Cardiac fibroblast (primary cell): ENCODE data around the gene CYTIP.

Experiments
- DNase-seq, 2 donors: peaks; one replicate each; pipeline versions ENCODE4 v3.0.0 to v3.0.0-alpha.2; 2010; ENCODE audit warnings: low read depth in 2 of 2
- H3K4me3 ChIP-seq, 2 donors: replicated peaks in 1 of 2; 1 replicate in 1 of 2; 2 replicates in 1 of 2; pipeline ENCODE4 v1.5.1; 2011; ENCODE audit warnings: low read depth in 2 of 2, low read length in 2 of 2, mild to moderate bottlenecking in 2 of 2, moderate library complexity in 1 of 2
- TF ChIP-seq, protein P1 (sequence below): IDR thresholded peaks from one replicate; pipeline ENCODE4 v1.5.1; 2011; ENCODE audit warnings: low read depth, mild to moderate bottlenecking, low read length, inconsistent platforms

Gene CYTIP

GRCh38 chr2:157427922-157428303, 16.0 kb downstream of the CYTIP start:
- TF ChIP-seq, protein P1, sequence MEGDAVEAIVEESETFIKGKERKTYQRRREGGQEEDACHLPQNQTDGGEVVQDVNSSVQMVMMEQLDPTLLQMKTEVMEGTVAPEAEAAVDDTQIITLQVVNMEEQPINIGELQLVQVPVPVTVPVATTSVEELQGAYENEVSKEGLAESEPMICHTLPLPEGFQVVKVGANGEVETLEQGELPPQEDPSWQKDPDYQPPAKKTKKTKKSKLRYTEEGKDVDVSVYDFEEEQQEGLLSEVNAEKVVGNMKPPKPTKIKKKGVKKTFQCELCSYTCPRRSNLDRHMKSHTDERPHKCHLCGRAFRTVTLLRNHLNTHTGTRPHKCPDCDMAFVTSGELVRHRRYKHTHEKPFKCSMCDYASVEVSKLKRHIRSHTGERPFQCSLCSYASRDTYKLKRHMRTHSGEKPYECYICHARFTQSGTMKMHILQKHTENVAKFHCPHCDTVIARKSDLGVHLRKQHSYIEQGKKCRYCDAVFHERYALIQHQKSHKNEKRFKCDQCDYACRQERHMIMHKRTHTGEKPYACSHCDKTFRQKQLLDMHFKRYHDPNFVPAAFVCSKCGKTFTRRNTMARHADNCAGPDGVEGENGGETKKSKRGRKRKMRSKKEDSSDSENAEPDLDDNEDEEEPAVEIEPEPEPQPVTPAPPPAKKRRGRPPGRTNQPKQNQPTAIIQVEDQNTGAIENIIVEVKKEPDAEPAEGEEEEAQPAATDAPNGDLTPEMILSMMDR: no peak
- no peak overlapping the region for H3K4me3 ChIP-seq
- DNase-seq: no peak

DNA sequence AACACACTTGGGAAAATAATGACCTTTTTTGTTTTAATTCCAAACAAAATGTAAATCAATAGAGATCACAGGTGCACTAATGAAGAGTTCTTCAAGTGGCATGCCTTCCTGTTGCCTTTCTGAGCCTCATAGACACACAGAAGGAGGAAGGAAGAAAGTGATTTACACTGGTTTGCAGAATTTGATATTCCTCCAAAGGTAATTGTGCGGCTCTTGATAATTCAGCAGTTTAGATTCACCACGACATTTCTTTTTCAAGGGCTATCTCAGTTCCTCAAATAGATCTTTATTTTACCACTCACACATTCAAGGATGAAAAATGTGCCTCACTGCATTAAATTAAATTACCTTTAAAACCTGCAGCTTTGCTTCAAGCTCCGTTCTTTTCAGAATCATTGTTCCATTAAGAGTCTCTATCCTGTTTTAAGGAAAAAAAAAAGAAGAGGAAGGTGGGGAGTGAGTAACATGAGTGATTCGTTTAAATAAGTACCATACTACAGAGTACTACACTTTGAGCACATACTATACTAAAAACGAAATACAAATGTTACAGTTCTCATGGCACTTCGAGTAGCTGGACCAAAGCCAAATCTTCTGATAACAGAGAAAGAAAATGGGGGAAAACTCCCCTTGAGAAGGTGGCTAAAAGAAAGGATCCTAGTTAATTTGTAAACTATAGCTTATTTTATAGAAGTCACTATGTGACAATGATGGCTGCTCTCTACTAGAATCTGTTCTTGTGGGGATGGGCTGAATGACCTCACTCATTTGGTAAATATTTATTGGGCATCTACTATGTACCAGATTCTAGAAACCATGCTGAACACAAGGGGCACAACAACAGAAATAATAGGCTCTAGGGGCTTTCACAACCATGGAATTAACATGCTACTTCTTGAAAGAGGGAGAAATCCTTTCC, 16.6 kb downstream of the CYTIP start:
- no peak overlapping the region for H3K4me3 ChIP-seq
- no peak for DNase-seq
- TF ChIP-seq, protein P1: no peak

- DNase-seq: no peak
- H3K4me3 ChIP-seq: no peak overlapping the region
- TF ChIP-seq, protein P1: no peak
Measured at GRCh38 chr2:157426477-157426994, 17.4 kb downstream of the CYTIP start.

GRCh38 chr2:157424374-157424773, 19.5 kb downstream of the CYTIP start:
- TF ChIP-seq, protein P1: no peak
- no peak for DNase-seq
- no peak overlapping the region for H3K4me3 ChIP-seq

DNA sequence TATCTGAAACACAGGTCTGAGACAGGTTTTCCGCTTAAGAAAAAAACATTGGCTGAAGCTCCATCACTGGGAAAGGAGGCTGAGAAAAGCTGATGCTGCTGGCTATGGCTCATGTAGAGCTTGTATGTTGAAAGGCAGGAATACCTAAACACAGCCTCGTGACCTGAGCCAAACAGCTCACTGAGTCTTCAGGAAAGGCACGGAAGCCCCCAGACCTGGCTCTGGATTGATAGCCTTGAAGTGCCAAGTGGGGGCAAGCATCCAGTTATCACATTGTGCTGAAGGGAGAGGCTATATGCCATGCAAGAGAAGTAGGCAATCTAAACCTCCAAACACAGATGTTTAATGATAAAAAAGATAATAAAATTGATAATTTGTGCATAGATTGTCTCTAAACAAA, 21.9 kb downstream of the CYTIP start:
- no peak for DNase-seq
- TF ChIP-seq, protein P1: no peak
- H3K4me3 ChIP-seq: no peak overlapping the region

DNA sequence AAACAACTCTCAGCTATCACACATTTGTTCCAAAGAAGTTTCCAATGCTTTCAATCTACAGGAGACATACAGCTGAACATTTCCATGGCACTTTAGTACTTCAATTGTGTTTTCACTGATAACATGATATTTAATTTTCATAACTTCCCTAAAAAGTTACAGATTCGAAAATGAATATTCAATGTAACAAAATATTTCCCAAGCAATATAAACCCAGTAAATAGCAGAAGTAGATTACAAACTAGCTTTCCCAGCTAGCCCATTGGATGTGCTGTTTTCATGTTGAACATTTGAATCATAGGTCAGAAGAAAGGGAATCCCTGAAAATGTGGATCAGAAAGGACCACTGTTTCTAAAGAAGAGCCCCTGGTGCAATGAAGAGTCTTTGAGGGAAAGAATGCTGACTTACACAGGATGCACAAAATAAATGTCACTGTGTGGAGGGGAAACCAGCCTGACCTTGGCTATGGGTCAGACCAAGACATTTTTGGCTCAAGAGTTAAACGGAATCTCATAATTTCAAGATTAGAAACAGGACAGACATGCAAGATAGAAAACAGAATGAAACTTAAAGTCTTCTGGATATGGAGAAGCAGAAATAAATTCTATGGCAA, 22.5 kb downstream of the CYTIP start:
- H3K4me3 ChIP-seq: no peak overlapping the region
- DNase-seq: no peak
- TF ChIP-seq, protein P1: no peak
